SU-DHL-6 (cell line): ENCODE data around the gene NTHL1.
A peak's percentile ranks its signal among the peaks of the same experiment; 100 is the strongest.

Experiments used
- H2AFZ ChIP-seq: fragments of 200-600 bp; sonication (generic); 2 replicates; pipeline ENCODE4 v1.6.1; 2014; ENCODE audit warnings: low read depth, mild to moderate bottlenecking, moderate library complexity, mixed read lengths, antibody characterized with exemption, low read length; ENCODE audit not compliant: severe bottlenecking
- H3F3A ChIP-seq: fragments of 200-600 bp; shearing (Covaris generic); 2 replicates; pipeline ENCODE4 v1.6.0; 2016; ENCODE audit warnings: antibody characterized with exemption, mild to moderate bottlenecking; ENCODE audit not compliant: insufficient read depth
- H3K27ac ChIP-seq: fragments of 200-600 bp; sonication (generic); 2 replicates; pipeline ENCODE4 v1.5.1; 2016; ENCODE audit warnings: low read depth, mild to moderate bottlenecking, low read length, moderate library complexity, mixed read lengths
- H3K27me3 ChIP-seq: fragments of 200-600 bp; sonication (generic), shearing (Covaris generic); 2 replicates; pipeline ENCODE4 v1.6.0; 2014; ENCODE audit warnings: mild to moderate bottlenecking, low read length
- H3K36me3 ChIP-seq: fragments of 200-600 bp; sonication (generic); 2 replicates; pipeline ENCODE4 v1.6.1; 2014; ENCODE audit warnings: mild to moderate bottlenecking, low read length, mixed read lengths
- H3K4me2 ChIP-seq: fragments of 300-600, 200-600 bp; shearing (Covaris generic), sonication (generic); 2 replicates; pipeline ENCODE4 v1.6.0; 2014; ENCODE audit warnings: low read length, low read depth, mild to moderate bottlenecking; ENCODE audit not compliant: poor library complexity, severe bottlenecking
- H3K4me3 ChIP-seq: fragments of 200-600 bp; sonication (generic); 2 replicates; pipeline ENCODE4 v1.5.1; 2014; ENCODE audit warnings: antibody characterized with exemption, low read length, mild to moderate bottlenecking, mixed read lengths; ENCODE audit not compliant: insufficient read depth, poor library complexity, severe bottlenecking
- H3K79me2 ChIP-seq: fragments of 200-600 bp; sonication (generic); 2 replicates; pipeline ENCODE4 v1.6.1; 2014; ENCODE audit warnings: mild to moderate bottlenecking, low read length, moderate library complexity; ENCODE audit not compliant: insufficient read depth
- H3K9ac ChIP-seq: fragments of 200-600 bp; sonication (generic); 2 replicates; pipeline ENCODE4 v1.7.0; 2014; ENCODE audit warnings: mild to moderate bottlenecking, low read length
- H3K9me2 ChIP-seq: fragments of 200-600 bp; sonication (generic); replicated peaks from 2 replicates; pipeline ENCODE4 v1.6.1; 2014; ENCODE audit warnings: low read length; ENCODE audit not compliant: insufficient read depth
- H3K9me3 ChIP-seq: fragments of 200-600 bp; sonication (generic); 2 replicates; pipeline ENCODE4 v1.6.1; 2014; ENCODE audit warnings: low read length, mixed read lengths; ENCODE audit not compliant: insufficient read depth
- H4K20me1 ChIP-seq: fragments of 200-600 bp; sonication (generic); 2 replicates; pipeline ENCODE4 v1.6.1; 2014; ENCODE audit warnings: low read depth, mild to moderate bottlenecking, antibody characterized with exemption, low read length, moderate library complexity, mixed read lengths
- EZH2phosphoT487 ChIP-seq: fragments of 200-600 bp; sonication (generic), shearing (Covaris generic); conservative IDR thresholded peaks from 2 replicates; pipeline ENCODE4 v1.6.1; 2018; ENCODE audit warnings: mild to moderate bottlenecking, antibody characterized with exemption, low read length, moderate library complexity, mixed read lengths
- TF ChIP-seq, protein P1 (sequence below): fragments of 200-600 bp; sonication (generic); IDR thresholded peaks from one replicate; pipeline ENCODE4 v1.5.1; 2017; ENCODE audit warnings: antibody characterized with exemption, mild to moderate bottlenecking, low read length, moderate library complexity; ENCODE audit not compliant: insufficient read depth, poor library complexity, severe bottlenecking

Gene NTHL1

DNA sequence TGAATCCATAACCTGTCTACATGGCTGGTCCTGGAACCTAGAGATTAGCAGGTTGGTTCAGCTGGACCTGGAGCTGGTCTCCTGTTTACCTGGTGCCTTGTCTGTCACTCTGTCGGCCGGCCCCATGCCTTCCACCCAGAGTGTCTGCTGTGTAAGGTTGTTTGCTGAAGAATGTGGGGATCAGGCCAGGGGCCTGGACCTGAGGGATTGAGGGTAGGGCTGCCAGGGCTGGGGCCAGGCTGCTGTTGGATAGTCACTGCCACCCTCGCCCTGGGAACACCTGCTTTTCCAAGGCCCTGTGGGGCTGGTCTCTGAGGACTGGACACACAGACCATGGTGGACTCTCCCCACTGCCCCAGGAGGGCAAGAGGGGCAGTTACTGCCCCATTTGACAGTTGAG lies 19.5 kb downstream of the NTHL1 start:
- TF ChIP-seq, protein P1, sequence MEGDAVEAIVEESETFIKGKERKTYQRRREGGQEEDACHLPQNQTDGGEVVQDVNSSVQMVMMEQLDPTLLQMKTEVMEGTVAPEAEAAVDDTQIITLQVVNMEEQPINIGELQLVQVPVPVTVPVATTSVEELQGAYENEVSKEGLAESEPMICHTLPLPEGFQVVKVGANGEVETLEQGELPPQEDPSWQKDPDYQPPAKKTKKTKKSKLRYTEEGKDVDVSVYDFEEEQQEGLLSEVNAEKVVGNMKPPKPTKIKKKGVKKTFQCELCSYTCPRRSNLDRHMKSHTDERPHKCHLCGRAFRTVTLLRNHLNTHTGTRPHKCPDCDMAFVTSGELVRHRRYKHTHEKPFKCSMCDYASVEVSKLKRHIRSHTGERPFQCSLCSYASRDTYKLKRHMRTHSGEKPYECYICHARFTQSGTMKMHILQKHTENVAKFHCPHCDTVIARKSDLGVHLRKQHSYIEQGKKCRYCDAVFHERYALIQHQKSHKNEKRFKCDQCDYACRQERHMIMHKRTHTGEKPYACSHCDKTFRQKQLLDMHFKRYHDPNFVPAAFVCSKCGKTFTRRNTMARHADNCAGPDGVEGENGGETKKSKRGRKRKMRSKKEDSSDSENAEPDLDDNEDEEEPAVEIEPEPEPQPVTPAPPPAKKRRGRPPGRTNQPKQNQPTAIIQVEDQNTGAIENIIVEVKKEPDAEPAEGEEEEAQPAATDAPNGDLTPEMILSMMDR = no peak
- no peak for TF ChIP-seq EZH2phosphoT487
- no peaks in the 10 kb centered on the region for H3K9me3 ChIP-seq
- no peaks in the 10 kb centered on the region for H3K79me2 ChIP-seq
- H4K20me1 ChIP-seq = no peaks in the 10 kb centered on the region
- H3K9me2 ChIP-seq = no peaks in the 10 kb centered on the region
- no peaks in the 10 kb centered on the region for H3F3A ChIP-seq
- H3K9ac ChIP-seq = no peak overlapping the region
- H3K4me3 ChIP-seq = no peak overlapping the region
- H3K27me3 ChIP-seq = no peaks in the 10 kb centered on the region
- H3K4me2 ChIP-seq = no peak overlapping the region
- H2AFZ ChIP-seq = no peak overlapping the region
- H3K27ac ChIP-seq = no peak overlapping the region
- no peaks in the 10 kb centered on the region for H3K36me3 ChIP-seq

DNA sequence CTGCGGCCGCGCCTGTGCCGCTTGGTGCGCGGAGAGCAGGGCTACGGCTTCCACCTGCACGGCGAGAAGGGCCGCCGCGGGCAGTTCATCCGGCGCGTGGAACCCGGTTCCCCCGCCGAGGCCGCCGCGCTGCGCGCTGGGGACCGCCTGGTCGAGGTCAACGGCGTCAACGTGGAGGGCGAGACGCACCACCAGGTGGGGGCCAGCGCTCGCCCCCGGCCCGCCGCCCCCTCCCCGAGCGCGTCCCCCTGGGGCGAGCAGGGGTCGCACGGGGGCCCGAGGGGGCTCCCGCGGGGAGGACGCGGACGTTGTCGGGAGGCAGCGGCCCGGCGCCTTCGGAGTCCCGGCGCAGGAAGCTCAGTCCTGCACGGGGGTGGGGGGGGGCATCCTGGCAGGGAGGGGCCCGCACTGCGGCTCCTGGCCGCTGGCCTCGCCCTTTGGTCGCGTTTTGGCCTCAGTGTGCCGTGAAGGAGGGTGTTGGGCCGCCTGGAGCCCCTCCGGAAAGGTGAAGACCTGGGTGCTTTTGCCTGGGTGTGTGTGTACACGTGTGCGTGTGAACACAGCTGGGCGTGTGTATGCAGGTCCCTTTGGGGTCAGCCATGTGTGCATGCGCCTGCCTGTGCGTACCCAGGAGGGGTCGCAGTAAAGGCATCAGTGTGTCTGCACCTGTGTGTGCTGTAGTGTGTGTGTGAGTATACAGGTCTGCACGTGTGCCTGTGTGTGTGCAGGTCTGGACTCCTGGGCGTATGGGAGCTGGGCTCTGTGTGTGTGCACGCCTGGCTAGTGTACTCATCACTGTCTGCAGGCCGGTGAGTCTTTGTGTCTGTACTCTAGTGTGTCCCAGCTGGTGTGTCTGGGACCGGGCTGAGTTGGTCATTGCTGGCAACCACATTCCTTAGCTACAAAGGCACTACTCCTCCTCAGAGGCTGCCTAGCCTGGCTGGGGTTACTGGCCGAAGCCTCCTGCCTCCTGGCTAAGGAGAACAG lies 20.3 kb downstream of the NTHL1 start:
- Histone ChIP-seq H3F3A (no peaks in the 10 kb centered on the region), H3K9ac (no peak overlapping the region; the same call in 1 of the 2 replicates), H3K4me2 (peak overlapping the region; percentile 26), H4K20me1 (no peaks in the 10 kb centered on the region), H3K27ac (no peak overlapping the region), H3K36me3 (no peaks in the 10 kb centered on the region), H2AFZ (no peak overlapping the region), H3K9me2 (no peaks in the 10 kb centered on the region), H3K27me3 (no peaks in the 10 kb centered on the region), H3K4me3 (no peak overlapping the region), H3K9me3 (no peaks in the 10 kb centered on the region), H3K79me2 (no peaks in the 10 kb centered on the region)
- TF ChIP-seq, protein P1 = no peak
- 0 out of 2 replicates have a peak, but pooled peaks have one; percentile 59 for TF ChIP-seq EZH2phosphoT487

DNA sequence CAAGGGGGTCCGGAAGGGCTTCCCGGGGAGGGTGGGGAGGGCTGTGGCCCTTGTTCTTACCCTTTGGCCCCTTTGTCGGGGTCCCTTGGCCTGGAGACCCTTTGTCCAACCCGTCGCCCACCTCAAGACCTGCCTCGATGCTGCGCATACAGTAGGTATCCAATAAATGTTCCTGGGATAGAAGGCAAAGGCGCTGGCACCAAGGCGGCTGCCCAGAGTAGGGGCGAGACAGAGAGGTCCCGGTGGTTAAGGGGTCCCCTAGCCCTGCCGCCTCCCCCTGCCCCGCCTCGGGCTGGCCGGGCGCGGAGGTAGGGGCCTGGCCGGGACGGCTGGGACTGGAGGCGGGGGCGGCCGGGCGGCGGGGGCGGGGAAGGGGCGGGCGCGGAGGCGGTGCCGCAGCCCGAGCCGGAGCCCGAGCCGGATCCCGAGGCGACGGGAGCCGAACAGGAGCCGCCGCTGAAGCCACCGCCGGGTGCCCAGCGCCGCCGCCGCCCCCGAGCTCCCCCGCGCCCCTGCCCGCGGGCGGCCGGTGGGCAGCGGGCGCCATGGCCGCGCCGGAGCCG lies 21.1 kb downstream of the NTHL1 start, which contains the start of gene NHERF2:
Gene NHERF2 (plus strand): TSS at position 442 of the 563 bp plus-strand sequence. CDS start 104 bp downstream, at position 546.
- TF ChIP-seq, protein P1 = no peak
- no peak for TF ChIP-seq EZH2phosphoT487
- no peaks in the 10 kb centered on the region for H3K36me3 ChIP-seq
- H3F3A ChIP-seq = no peaks in the 10 kb centered on the region
- no peak within 1 kb of the TSS for H3K4me3 ChIP-seq
- no peaks in the 10 kb centered on the region for H3K9me2 ChIP-seq
- no peaks in the 10 kb centered on the region for H3K27me3 ChIP-seq
- no peaks in the 10 kb centered on the region for H4K20me1 ChIP-seq
- no peaks in the 10 kb centered on the region for H3K79me2 ChIP-seq
- no peak within 1 kb of the TSS for H2AFZ ChIP-seq
- H3K9me3 ChIP-seq = no peaks in the 10 kb centered on the region
- no peak within 1 kb of the TSS; the same call in 1 of the 2 replicates for H3K9ac ChIP-seq
- peak within 1 kb of the TSS; percentile 26 for H3K4me2 ChIP-seq
- H3K27ac ChIP-seq = no peak within 1 kb of the TSS
